HG02840 (cell line): ENCODE data around the gene TGM5.
"Not testable (repeated sequence)": the region's sequence is repeated elsewhere in the genome, so short reads cannot be mapped to it uniquely, and the experiment has no call there.

Experiments
- ATAC-seq: cut with Tn5 transposase; IDR thresholded peaks from one replicate; pipeline ENCODE4 v1.9.1; 2021; ENCODE audit warnings: mild to moderate bottlenecking, moderate library complexity, moderate number of reproducible peaks; ENCODE audit not compliant: unreplicated experiment, low FRiP score

TGM5 gene

DNA sequence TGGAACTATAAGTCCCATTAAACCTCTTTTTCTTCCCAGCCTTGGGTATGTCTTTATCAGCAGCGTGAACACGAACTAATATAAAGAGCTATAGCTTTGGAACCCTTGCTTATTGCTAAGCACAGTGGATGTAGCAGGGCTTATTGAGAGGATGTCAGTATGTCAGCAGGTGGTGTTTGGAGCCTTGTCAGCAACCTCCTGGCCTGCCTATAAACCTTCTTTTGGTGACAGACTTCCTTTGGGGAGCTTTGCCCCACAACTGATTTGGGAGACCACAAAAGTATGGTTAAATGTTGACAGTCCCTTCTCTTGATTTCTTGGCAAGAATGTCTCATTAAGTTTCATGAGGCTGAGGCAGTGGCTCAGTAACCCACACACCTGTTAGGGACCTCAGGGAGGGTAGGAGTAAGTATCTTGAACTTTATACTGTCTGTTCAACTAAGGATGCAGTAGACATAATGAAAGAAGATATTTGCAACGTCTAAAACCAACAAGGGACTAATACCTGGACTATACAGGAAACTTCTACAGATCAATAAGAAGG is 66.7 kb downstream of the TGM5 start:
- ATAC-seq = no peak

GRCh38 chr15:43198992-43199391 is 67.7 kb downstream of the TGM5 start:
- no peak for ATAC-seq

GRCh38 chr15:43198556-43198955 is 68.2 kb downstream of the TGM5 start:
- ATAC-seq = not testable (repeated sequence)

- not testable (repeated sequence) for ATAC-seq
Observed at GRCh38 chr15:43197773-43198172, 69.0 kb downstream of the TGM5 start.

- no peak for ATAC-seq
Observed at GRCh38 chr15:43196760-43197548, 69.8 kb downstream of the TGM5 start.

GRCh38 chr15:43194795-43195194 is 71.9 kb downstream of the TGM5 start:
- ATAC-seq = no peak

DNA sequence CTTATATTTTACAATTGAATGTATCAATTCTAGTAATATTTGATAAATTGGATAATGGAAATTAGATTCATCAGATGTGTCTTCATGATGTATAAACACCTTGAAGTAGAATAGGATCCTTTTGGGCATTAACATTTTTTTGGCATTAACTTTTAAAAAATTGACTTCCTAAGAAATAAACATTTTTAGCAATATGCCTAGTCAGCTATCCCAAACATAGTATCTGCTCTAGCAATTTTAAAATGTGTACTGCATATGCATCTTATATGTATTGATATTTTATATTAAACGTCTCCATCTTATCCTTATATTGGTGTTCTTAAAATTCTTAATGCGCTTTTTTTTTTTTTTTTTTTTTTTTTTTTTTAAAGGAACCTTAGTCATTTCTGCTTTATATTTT is 73.0 kb downstream of the TGM5 start:
- ATAC-seq = no peak

DNA sequence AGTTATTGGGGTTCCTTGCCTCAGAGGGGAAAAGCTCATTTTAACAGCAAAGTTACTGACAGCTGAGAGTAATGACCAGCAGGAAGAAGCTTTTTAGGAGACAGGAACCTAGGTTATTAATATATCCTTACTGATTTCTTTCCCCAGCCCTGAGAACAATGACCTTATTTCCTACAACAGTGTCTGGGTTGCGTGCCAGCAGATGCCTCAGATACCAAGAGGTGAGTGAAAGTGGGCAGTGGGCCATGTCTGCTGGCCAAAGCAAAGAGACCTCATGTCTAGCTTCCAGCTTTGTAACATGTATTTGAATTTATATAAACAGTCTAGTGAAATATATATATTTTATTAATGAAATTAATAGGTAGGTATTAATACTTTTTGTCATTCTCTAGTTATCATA is 76.5 kb downstream of the TGM5 start:
- no peak for ATAC-seq

GRCh38 chr15:43189296-43189695 is 77.4 kb downstream of the TGM5 start:
- no peak for ATAC-seq

DNA sequence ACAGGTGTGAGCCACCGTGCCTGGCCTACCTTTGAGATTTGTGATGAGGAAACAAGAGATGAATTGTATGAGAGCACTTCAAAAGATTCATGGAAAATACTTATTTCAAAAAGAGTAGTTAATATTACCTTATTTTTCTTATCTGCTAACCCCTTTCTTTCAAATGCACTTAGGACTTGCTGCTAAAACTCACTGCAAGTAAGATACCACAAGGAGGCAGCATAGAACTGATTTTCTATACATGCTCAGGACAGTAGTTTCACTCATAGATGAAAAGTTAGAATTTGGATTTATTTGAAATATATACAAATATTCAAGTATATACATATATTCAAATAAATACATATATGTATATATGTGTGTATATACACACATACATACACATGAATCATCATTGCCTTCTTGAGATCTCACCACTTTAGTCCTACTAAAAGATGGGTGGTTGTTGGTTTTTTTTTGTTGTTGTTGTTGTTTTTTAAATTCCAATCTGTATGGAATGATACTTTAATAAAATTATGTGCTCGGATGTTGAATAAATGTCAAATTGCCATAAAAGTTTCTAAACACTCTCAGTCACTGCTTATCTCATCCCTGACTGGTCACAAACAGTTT is 79.1 kb downstream of the TGM5 start:
- ATAC-seq = no peak

- peak; percentile 18 for ATAC-seq
Observed at GRCh38 chr15:43186003-43186353, 80.8 kb downstream of the TGM5 start.

DNA sequence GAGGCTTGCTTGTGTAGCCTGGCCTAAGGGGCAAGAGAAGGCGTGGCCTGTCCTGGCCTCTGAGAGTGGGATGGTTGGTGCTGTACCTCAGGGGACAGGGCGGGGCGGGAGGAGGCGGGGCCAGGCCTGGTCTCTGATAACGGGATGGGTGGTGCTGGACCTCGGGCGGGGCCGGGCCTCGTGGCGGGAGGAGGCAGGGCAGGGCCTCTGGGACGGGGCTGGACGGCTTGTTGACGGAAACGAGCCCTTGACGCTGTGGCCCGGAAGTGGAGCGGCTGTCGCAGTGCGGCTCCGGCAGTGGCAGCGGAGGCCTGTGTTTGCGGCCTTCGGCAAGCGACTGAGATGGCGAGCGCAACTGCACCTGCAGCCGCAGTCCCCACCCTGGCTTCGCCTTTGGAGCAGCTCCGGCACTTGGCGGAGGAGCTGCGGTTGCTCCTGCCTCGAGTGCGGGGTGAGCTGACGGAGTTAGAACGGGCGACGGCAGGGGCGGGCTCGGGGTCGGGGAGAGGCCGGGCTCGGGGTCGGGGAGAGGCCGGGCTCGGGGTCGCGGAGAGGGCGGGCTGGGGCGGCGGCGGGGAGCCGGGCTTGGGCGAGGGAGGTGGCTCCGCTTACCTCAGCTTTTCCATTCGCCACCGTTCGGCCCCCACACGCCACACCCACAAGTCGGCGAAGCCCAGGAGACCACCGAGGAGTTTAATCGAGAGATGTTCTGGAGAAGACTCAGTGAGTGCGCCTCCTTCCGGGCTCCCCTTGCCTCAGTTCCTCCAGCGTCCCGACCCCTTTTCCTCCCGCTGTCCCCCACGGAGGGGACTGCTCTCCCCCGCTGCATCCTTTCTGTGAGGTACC is 81.3 kb downstream of the TGM5 start, which contains the start of gene CCNDBP1:
CCNDBP1 (plus strand) TSS at position 247 of the 846 bp plus-strand sequence; CDS start at position 343, 96 bp downstream.
- peak; percentile 91 for ATAC-seq

GRCh38 chr15:43184407-43185124 is 82.2 kb downstream of the TGM5 start:
- peak; percentile 7 for ATAC-seq

GRCh38 chr15:43183270-43183669 is 83.5 kb downstream of the TGM5 start:
- no peak for ATAC-seq
